ENCODE measurements around the gene PCBP3. TPM values are rescaled to one million over a fixed set of nuclear protein-coding genes. Genes with fewer than 3 reads are reported as not detected.

Gene PCBP3
- total RNA-seq, 4 donors from 2014 or later, result 0.47 to 5.3 (median 1.0) TPM; not detected in 1

DNA sequence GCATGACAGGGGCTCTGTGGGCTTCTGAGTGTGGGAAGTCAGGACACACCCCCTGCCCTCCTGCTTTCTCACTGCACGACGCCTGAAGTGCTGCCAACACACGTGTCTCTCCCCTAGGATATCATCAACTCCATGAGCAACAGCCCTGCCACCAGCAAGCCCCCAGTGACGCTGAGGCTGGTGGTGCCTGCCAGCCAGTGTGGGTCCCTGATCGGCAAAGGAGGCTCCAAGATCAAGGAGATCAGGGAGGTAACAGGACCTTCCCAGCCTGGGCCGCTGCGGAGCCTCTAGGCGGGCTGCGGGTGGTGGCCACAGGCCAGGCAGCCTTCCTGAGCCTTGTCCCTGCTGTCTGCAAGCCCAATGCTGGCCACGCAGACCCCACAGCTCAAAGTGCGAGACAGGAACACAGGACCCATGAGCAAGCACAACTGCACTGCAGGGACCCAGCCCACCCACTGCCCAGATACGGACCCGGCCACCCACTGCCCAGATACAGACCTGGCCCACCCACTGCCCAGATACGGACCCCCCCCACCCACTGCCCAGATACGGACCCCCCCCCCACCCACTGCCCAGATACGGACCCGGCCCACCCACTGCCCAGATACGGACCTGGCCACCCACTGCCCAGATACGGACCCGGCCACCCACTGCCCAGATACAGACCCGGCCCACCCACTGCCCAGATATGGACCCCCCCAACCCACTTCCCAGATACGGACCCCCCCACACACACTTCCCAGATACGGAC is 265.9 kb downstream of the PCBP3 start:
- H3K4me1 ChIP-seq, result no peaks in the 10 kb centered on the region
- no peak overlapping the region for H3K4me3 ChIP-seq
- no peaks in the 10 kb centered on the region for H3K27me3 ChIP-seq
- TF ChIP-seq POLR2A (IDR thresholded peaks at IDR 0.05), result no peak
- TF ChIP-seq, protein P1, sequence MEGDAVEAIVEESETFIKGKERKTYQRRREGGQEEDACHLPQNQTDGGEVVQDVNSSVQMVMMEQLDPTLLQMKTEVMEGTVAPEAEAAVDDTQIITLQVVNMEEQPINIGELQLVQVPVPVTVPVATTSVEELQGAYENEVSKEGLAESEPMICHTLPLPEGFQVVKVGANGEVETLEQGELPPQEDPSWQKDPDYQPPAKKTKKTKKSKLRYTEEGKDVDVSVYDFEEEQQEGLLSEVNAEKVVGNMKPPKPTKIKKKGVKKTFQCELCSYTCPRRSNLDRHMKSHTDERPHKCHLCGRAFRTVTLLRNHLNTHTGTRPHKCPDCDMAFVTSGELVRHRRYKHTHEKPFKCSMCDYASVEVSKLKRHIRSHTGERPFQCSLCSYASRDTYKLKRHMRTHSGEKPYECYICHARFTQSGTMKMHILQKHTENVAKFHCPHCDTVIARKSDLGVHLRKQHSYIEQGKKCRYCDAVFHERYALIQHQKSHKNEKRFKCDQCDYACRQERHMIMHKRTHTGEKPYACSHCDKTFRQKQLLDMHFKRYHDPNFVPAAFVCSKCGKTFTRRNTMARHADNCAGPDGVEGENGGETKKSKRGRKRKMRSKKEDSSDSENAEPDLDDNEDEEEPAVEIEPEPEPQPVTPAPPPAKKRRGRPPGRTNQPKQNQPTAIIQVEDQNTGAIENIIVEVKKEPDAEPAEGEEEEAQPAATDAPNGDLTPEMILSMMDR (IDR thresholded peaks at IDR 0.05), result no peak
- H3K36me3 ChIP-seq, result no peaks in the 10 kb centered on the region
- no peak overlapping the region for H3K27ac ChIP-seq
- DNase-seq, result no peak
- no peaks in the 10 kb centered on the region for H3K9me3 ChIP-seq
- WGBS, 2 donors, result 80% methylated on average over 1 of the region's 23 CpGs; no CpG with 5 or more reads in 1 of the 2 donors
- intact Hi-C loops (cut with DNase I), result no loop called here

- intact Hi-C loops (cut with DNase I), result no loop called here
- 14 to 52% methylated on average over 1 to 2 of the region's 5 CpGs for WGBS, 2 donors
- Histone ChIP-seq H3K36me3 (no peaks in the 10 kb centered on the region), H3K4me1 (no peaks in the 10 kb centered on the region), H3K27ac (peak overlapping the region in 1 of 4 donors; percentile 34), H3K9me3 (no peaks in the 10 kb centered on the region), H3K27me3 (no peaks in the 10 kb centered on the region), H3K4me3 (no peak overlapping the region)
- no peak for TF ChIP-seq POLR2A (IDR thresholded peaks at IDR 0.05)
- TF ChIP-seq, protein P1 (IDR thresholded peaks at IDR 0.05), result no peak
- no peak for DNase-seq
Measured at GRCh38 chr21:45910155-45910547, 266.6 kb downstream of the PCBP3 start.

DNA sequence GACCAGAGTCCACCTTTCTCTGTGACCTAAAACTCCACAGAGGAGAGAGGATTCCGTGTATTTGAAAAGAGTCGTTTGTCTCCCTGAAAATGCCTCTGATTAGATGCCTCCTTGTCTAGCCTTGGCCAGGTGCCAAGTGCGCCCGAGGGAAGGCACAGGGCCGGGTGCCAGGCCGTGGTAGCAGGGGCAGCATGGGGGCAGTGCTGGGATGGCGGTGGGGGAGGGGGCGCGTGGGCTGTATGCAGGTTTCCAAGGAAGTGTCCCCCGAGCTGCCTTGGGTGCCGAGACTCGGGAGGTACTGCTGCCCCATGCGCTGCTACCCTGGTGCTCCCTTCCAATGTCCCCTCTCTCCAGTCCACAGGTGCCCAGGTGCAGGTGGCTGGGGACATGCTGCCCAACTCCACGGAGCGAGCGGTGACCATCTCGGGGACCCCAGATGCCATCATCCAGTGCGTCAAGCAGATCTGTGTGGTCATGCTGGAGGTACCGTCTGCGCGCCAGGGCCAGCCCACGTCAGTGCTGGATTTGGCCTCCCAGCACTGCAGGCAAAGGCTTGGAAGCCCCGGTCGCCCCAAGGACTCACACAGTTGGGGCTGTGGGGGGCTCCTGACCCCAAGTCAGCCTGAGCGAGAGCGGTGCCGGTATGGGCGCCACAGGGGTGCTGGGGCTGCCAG is 267.2 kb downstream of the PCBP3 start:
- no peak for TF ChIP-seq POLR2A (IDR thresholded peaks at IDR 0.05)
- TF ChIP-seq, protein P1 (IDR thresholded peaks at IDR 0.05), result no peak
- 63 to 68% methylated on average over 12 to 13 of the region's 28 CpGs for WGBS, 2 donors
- H3K9me3 ChIP-seq, result no peaks in the 10 kb centered on the region
- intact Hi-C loops (cut with DNase I), result no loop called here
- H3K4me1 ChIP-seq, result no peaks in the 10 kb centered on the region
- no peak overlapping the region for H3K4me3 ChIP-seq
- H3K27ac ChIP-seq, result no peak overlapping the region
- no peaks in the 10 kb centered on the region for H3K27me3 ChIP-seq
- DNase-seq, result no peak
- no peaks in the 10 kb centered on the region for H3K36me3 ChIP-seq

- intact Hi-C loops (cut with DNase I), result no loop called here
- WGBS, 2 donors, result 81 to 86% methylated on average over 5 to 7 of the region's 15 CpGs
Measured at GRCh38 chr21:45911806-45912325, 268.3 kb downstream of the PCBP3 start.

More at GRCh38 chr21:45911806-45912325, 268.3 kb downstream of the PCBP3 start:
- H3K4me1 ChIP-seq, result no peaks in the 10 kb centered on the region
- H3K27ac ChIP-seq, result no peak overlapping the region
- no peak for DNase-seq
- no peaks in the 10 kb centered on the region for H3K9me3 ChIP-seq
- TF ChIP-seq POLR2A (IDR thresholded peaks at IDR 0.05), result no peak
- TF ChIP-seq, protein P1 (IDR thresholded peaks at IDR 0.05), result no peak
- no peaks in the 10 kb centered on the region for H3K27me3 ChIP-seq
- no peak overlapping the region for H3K4me3 ChIP-seq
- H3K36me3 ChIP-seq, result no peaks in the 10 kb centered on the region
